ENCODE data around the gene SLC12A7.

SLC12A7 gene

GRCh38 chr5:1060535-1060981, 51.3 kb downstream of the SLC12A7 start:
- no peaks in the 10 kb centered on the region for H3K36me3 ChIP-seq
- no peaks in the 10 kb centered on the region for H3K9me3 ChIP-seq

GRCh38 chr5:1059884-1060263, 52.0 kb downstream of the SLC12A7 start:
- Histone ChIP-seq H3K27ac (no peak overlapping the region), H3K36me3 (no peaks in the 10 kb centered on the region), H3K4me3 (ENCODE audit: low read depth in 1 of 2, low read length in 1 of 2) (no peak overlapping the region), H3K27me3 (no peaks in the 10 kb centered on the region), H3K4me1 (ENCODE audit: control insufficient read depth in 1 of 2, insufficient read depth in 1 of 2, low read depth in 1 of 2, low read length in 1 of 2) (no peaks in the 10 kb centered on the region), H3K9me3 (no peaks in the 10 kb centered on the region)
- TF ChIP-seq CTCF (IDR thresholded peaks at IDR 0.05): no peak

More at GRCh38 chr5:1060535-1060981, 51.3 kb downstream of the SLC12A7 start:
- no peak for TF ChIP-seq CTCF (IDR thresholded peaks at IDR 0.05)
- Histone ChIP-seq H3K27me3 (no peaks in the 10 kb centered on the region), H3K4me3 (ENCODE audit: low read depth in 1 of 2, low read length in 1 of 2) (no peak overlapping the region), H3K27ac (no peak overlapping the region), H3K4me1 (ENCODE audit: control insufficient read depth in 1 of 2, insufficient read depth in 1 of 2, low read depth in 1 of 2, low read length in 1 of 2) (no peaks in the 10 kb centered on the region)

GRCh38 chr5:1058988-1059883, 52.6 kb downstream of the SLC12A7 start:
- Histone ChIP-seq H3K27me3 (no peaks in the 10 kb centered on the region), H3K36me3 (no peaks in the 10 kb centered on the region)
- TF ChIP-seq CTCF (IDR thresholded peaks at IDR 0.05): no peak

GRCh38 chr5:1058083-1058945, 53.5 kb downstream of the SLC12A7 start:
- no peaks in the 10 kb centered on the region for H3K9me3 ChIP-seq
- H3K27me3 ChIP-seq: no peaks in the 10 kb centered on the region
- H3K4me3 ChIP-seq (ENCODE audit: low read depth in 1 of 2, low read length in 1 of 2): no peak overlapping the region
- H3K4me1 ChIP-seq (ENCODE audit: control insufficient read depth in 1 of 2, insufficient read depth in 1 of 2, low read depth in 1 of 2, low read length in 1 of 2): no peaks in the 10 kb centered on the region
- no peaks in the 10 kb centered on the region for H3K36me3 ChIP-seq
- no peak for TF ChIP-seq CTCF (IDR thresholded peaks at IDR 0.05)
- no peak overlapping the region for H3K27ac ChIP-seq

More at GRCh38 chr5:1058988-1059883, 52.6 kb downstream of the SLC12A7 start:
- Histone ChIP-seq H3K4me3 (ENCODE audit: low read depth in 1 of 2, low read length in 1 of 2) (no peak overlapping the region), H3K4me1 (ENCODE audit: control insufficient read depth in 1 of 2, insufficient read depth in 1 of 2, low read depth in 1 of 2, low read length in 1 of 2) (no peaks in the 10 kb centered on the region), H3K9me3 (no peaks in the 10 kb centered on the region), H3K27ac (no peak overlapping the region)

- TF ChIP-seq CTCF (IDR thresholded peaks at IDR 0.05): no peak
- Histone ChIP-seq H3K27me3 (no peaks in the 10 kb centered on the region), H3K27ac (no peak overlapping the region), H3K4me1 (ENCODE audit: control insufficient read depth in 1 of 2, insufficient read depth in 1 of 2, low read depth in 1 of 2, low read length in 1 of 2) (no peaks in the 10 kb centered on the region), H3K9me3 (no peaks in the 10 kb centered on the region), H3K4me3 (ENCODE audit: low read depth in 1 of 2, low read length in 1 of 2) (no peak overlapping the region), H3K36me3 (no peaks in the 10 kb centered on the region)
Measured at GRCh38 chr5:1057485-1058082, 54.3 kb downstream of the SLC12A7 start.
